Osteoblast (primary cell): Measurements from ENCODE around the gene LRRC47. TPM values are rescaled to one million over a fixed set of nuclear protein-coding genes. Genes with fewer than 3 reads are reported as not detected.

Experiments used
- DNase-seq: peaks from one replicate; pipeline ENCODE4 v3.0.0; 2011; ENCODE audit warnings: low spot score, mixed read lengths; ENCODE audit not compliant: insufficient read length; ENCODE audit errors: missing footprints
- H2AFZ ChIP-seq: 2 replicates; pipeline ENCODE4 v1.6.0; 2011; ENCODE audit warnings: mild to moderate bottlenecking, low read length
- H3K27ac ChIP-seq: 2 replicates; pipeline ENCODE4 v1.5.1; 2011; ENCODE audit warnings: mild to moderate bottlenecking, low read depth, low read length, moderate library complexity
- H3K27me3 ChIP-seq: 2 replicates; pipeline ENCODE4 v1.6.0; 2012; ENCODE audit warnings: mild to moderate bottlenecking, control low read depth, inconsistent platforms, low read length, moderate library complexity; ENCODE audit not compliant: insufficient read depth
- H3K36me3 ChIP-seq: 2 replicates; pipeline ENCODE4 v1.5.1; 2011; ENCODE audit warnings: mild to moderate bottlenecking, low read length, control low read depth, moderate library complexity; ENCODE audit not compliant: insufficient read depth
- H3K4me1 ChIP-seq: 2 replicates; pipeline ENCODE4 v1.5.1; 2011; ENCODE audit warnings: mild to moderate bottlenecking, low read length, control low read depth, moderate library complexity; ENCODE audit not compliant: insufficient read depth
- H3K4me2 ChIP-seq: 2 replicates; pipeline ENCODE4 v1.6.0; 2011; ENCODE audit warnings: mild to moderate bottlenecking, low read length; ENCODE audit not compliant: insufficient read depth
- H3K4me3 ChIP-seq: fragments of 200-600 bp; sonication (generic); 3 replicates; pipeline ENCODE4 v1.5.1; 2012; ENCODE audit warnings: mild to moderate bottlenecking, low read length, inconsistent platforms; ENCODE audit not compliant: insufficient read depth
- H3K79me2 ChIP-seq: 2 replicates; pipeline ENCODE4 v1.6.0; 2012; ENCODE audit warnings: mild to moderate bottlenecking, low read length, control low read depth, inconsistent platforms; ENCODE audit not compliant: insufficient read depth
- H3K9me3 ChIP-seq: 2 replicates; pipeline ENCODE4 v1.5.1; 2011; ENCODE audit warnings: low read depth, low read length, control low read depth
- H4K20me1 ChIP-seq: 2 replicates; pipeline ENCODE4 v1.6.0; 2012; ENCODE audit warnings: mild to moderate bottlenecking, low read length, control low read depth; ENCODE audit not compliant: insufficient read depth
- total RNA-seq: library from RNA; depleted of rRNA; stranded (reverse); fragments of >200 nt; gene quantifications from 2 replicates; pipeline ENCODE4 v1.2.3, GENCODE V29; 2012
- TF ChIP-seq, protein P1 (sequence below): IDR thresholded peaks from 2 replicates; pipeline ENCODE4 v1.5.1; 2011; ENCODE audit warnings: mild to moderate bottlenecking, low read depth, low read length, moderate library complexity; ENCODE audit errors: extremely low read depth

Gene LRRC47
- total RNA-seq, 1 donor, result 30.0 TPM

DNA sequence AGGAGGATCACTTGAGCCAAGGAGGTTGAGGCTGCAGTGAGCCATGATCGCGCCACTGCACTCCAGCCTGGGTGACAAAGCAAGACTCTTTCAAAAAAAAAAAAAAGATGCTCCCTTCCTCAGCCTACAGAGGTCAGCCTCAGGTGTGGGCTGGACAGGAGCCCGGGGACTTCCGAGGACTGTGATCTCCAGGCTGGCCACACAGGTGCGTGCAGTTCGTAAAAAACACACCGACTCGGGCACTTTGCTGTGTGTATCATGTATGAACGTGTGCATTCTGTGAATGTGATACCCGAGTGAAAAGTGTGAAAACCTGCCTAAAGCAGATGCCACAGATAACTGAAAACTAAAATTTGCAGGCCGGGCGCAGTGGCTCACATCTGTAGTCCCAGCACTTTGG is 52.5 kb downstream of the LRRC47 start:
- Histone ChIP-seq H3K79me2 (no peaks in the 10 kb centered on the region), H3K4me2 (no peak overlapping the region), H2AFZ (no peak overlapping the region), H3K36me3 (peaks cover 18% of the 10 kb centered on the region), H3K4me3 (no peak overlapping the region), H4K20me1 (peaks cover 16% of the 10 kb centered on the region), H3K27me3 (no peaks in the 10 kb centered on the region), H3K4me1 (peaks cover 20% of the 10 kb centered on the region), H3K27ac (no peak overlapping the region), H3K9me3 (no peaks in the 10 kb centered on the region)
- TF ChIP-seq, protein P1, sequence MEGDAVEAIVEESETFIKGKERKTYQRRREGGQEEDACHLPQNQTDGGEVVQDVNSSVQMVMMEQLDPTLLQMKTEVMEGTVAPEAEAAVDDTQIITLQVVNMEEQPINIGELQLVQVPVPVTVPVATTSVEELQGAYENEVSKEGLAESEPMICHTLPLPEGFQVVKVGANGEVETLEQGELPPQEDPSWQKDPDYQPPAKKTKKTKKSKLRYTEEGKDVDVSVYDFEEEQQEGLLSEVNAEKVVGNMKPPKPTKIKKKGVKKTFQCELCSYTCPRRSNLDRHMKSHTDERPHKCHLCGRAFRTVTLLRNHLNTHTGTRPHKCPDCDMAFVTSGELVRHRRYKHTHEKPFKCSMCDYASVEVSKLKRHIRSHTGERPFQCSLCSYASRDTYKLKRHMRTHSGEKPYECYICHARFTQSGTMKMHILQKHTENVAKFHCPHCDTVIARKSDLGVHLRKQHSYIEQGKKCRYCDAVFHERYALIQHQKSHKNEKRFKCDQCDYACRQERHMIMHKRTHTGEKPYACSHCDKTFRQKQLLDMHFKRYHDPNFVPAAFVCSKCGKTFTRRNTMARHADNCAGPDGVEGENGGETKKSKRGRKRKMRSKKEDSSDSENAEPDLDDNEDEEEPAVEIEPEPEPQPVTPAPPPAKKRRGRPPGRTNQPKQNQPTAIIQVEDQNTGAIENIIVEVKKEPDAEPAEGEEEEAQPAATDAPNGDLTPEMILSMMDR, result no peak
- DNase-seq, result peak; percentile 46

DNA sequence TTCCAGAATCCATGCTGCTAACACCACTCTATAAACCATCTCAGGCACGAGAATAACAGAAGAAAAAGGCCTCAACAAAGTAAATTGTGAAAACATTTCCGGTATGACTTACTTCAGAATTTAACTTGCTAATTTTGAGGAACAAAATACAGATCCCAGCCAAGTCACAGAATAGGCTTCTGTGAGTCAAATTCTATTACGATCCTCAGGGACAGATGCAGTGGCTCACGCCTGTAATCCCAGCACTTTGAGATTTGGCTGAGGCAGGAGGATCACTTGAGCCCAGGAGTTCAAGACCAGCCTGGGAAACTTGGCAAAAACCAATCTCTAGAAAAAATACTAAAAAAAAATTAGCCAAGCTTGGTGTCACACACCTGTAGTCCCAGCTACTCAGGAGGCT is 52.9 kb downstream of the LRRC47 start:
- Histone ChIP-seq H3K36me3 (peaks cover 22% of the 10 kb centered on the region), H3K4me1 (peaks cover 20% of the 10 kb centered on the region), H3K27ac (no peak overlapping the region), H3K4me3 (no peak overlapping the region), H4K20me1 (peaks cover 16% of the 10 kb centered on the region), H2AFZ (no peak overlapping the region), H3K4me2 (no peak overlapping the region), H3K27me3 (no peaks in the 10 kb centered on the region), H3K9me3 (no peaks in the 10 kb centered on the region), H3K79me2 (no peaks in the 10 kb centered on the region)
- TF ChIP-seq, protein P1, result no peak
- DNase-seq, result peak; percentile 89

DNA sequence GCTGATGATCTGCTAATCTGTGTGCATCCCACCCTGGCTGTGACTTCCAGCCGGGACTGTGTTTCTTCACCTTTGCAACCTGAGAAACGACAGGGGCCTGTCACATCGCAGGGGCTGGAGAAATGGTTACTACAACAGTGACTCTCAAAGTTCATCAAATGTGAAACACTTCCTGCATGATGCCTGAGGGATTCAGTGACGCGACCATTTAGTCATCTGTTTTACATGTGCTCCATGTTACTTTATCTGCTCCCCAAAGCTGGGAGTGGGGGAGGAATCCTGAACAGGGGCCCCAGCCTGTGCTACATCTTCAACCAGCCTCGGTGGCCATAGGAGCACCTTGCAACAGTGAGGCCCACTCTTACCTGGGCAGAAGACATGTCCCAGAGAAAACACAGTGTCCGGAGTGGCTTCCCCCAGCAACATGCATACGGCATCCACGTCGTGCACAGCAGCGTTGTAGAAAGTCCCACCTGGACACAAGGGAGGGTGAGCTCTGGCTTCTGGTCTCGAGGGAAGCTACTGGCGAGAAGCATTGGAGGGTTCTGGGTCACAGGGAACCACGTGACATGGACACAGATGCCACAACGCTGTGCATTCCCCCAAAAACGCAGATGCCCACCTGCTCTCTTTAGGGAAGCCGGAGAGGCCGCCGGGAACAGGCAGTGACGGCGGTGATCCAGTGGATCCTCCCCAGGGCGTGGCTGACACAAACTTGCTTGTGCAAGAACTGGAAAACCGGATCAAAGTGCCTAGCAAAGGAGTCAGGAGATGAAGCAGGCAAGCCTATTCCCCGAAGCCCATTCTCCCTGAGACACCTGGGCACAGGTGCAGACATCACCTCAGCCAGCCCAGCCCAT is 53.6 kb downstream of the LRRC47 start:
- Histone ChIP-seq H4K20me1 (peaks cover 16% of the 10 kb centered on the region), H2AFZ (no peak overlapping the region), H3K4me1 (peaks cover 18% of the 10 kb centered on the region), H3K79me2 (no peaks in the 10 kb centered on the region), H3K27me3 (no peaks in the 10 kb centered on the region), H3K36me3 (peaks cover 28% of the 10 kb centered on the region), H3K9me3 (no peaks in the 10 kb centered on the region), H3K27ac (no peak overlapping the region), H3K4me2 (no peak overlapping the region), H3K4me3 (no peak overlapping the region)
- TF ChIP-seq, protein P1, result no peak
- peak; percentile 82 for DNase-seq

DNA sequence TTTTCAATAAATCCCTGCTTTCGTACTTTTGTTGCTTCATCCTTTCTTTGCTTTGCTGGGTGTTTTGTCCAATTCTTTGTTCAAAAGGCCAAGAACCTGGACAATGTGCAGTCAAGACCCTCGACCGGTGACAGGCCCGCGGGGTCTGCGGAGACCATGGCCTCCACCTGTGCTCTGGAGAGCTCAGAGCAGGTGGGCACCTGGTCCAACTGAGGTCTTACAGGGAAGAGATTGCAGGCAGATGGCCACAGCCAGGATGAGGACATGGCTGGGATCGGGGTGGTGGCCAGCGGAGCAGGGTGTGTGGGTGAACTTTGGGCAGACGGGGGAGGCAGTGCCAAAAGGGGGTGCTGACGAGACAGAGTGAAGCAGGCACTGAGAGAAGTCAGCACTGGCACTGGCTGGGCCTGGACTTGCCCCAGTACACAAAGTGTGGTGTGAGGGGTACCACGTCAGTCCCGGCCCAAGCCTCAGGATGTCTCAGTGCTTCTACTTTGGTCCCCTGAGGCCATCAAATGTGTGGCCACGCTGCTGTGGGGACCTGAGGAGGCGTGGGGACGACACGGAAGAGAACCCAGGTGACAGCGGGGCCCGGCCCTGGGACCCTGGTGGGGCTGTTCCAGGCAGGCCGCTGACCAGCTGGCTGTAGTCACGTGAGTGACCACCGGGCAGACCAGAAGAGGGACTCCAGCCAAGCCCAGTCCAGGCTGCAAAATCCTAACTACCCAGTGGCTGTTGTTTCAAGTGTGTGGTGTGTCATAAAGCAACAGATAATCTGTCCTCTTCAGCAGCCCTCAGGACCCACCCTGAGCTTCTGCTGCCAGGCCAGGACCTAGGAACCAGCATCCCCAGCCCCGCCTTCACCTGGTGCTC is 54.5 kb downstream of the LRRC47 start:
- no peak overlapping the region for H2AFZ ChIP-seq
- TF ChIP-seq, protein P1, result no peak
- H3K9me3 ChIP-seq, result no peaks in the 10 kb centered on the region
- peaks cover 16% of the 10 kb centered on the region for H4K20me1 ChIP-seq
- H3K27me3 ChIP-seq, result no peaks in the 10 kb centered on the region
- no peak overlapping the region for H3K4me3 ChIP-seq
- peaks cover 15% of the 10 kb centered on the region for H3K4me1 ChIP-seq
- peak; percentile 80 for DNase-seq
- H3K27ac ChIP-seq, result no peak overlapping the region
- no peak overlapping the region for H3K4me2 ChIP-seq
- peaks cover 31% of the 10 kb centered on the region for H3K36me3 ChIP-seq
- no peaks in the 10 kb centered on the region for H3K79me2 ChIP-seq
